Neural cell (in vitro differentiated cells): Measurements from ENCODE around the gene ST6GALNAC5. TPM values are rescaled to one million over a fixed set of nuclear protein-coding genes. Genes with fewer than 3 reads are reported as not detected.

ENCODE experiments used
- H2AFZ ChIP-seq: fragments of 200-600, 300-800 bp; sonication (generic), shearing (Covaris generic); 2 replicates; pipeline ENCODE4 v1.6.0; 2014; ENCODE audit warnings: low read depth, mild to moderate bottlenecking, antibody characterized with exemption, low read length, moderate library complexity
- H3F3A ChIP-seq: fragments of 200-600 bp; shearing (Covaris generic); 2 replicates; pipeline ENCODE4 v1.6.1; 2016; ENCODE audit warnings: mild to moderate bottlenecking, moderate library complexity, mixed read lengths, antibody characterized with exemption, low read length; ENCODE audit not compliant: insufficient read depth, poor library complexity, severe bottlenecking
- H3K27ac ChIP-seq: fragments of 200-600, 300-800 bp; sonication (generic), shearing (Covaris generic); 2 replicates; pipeline ENCODE4 v1.5.1; 2014; ENCODE audit warnings: mild to moderate bottlenecking, low read length, moderate library complexity
- H3K27me3 ChIP-seq: fragments of 300-800, 200-600 bp; sonication (generic), shearing (Covaris generic); 2 replicates; pipeline ENCODE4 v1.6.0; 2014; ENCODE audit warnings: mild to moderate bottlenecking, low read depth, low read length, moderate library complexity; ENCODE audit not compliant: insufficient read depth
- H3K36me3 ChIP-seq: fragments of 300-800, 200-600 bp; sonication (generic), shearing (Covaris generic); 2 replicates; pipeline ENCODE4 v1.5.1; 2014; ENCODE audit warnings: mild to moderate bottlenecking, antibody characterized with exemption, low read length, moderate library complexity; ENCODE audit not compliant: insufficient read depth
- H3K4me2 ChIP-seq: fragments of 300-800, 200-600 bp; sonication (generic), shearing (Covaris generic); 2 replicates; pipeline ENCODE4 v1.6.0; 2014; ENCODE audit warnings: mild to moderate bottlenecking, low read length
- H3K4me3 ChIP-seq: fragments of 300-800, 200-600 bp; sonication (generic), shearing (Covaris generic); 2 replicates; pipeline ENCODE4 v1.5.1; 2014; ENCODE audit warnings: mild to moderate bottlenecking, low read length, moderate library complexity
- H3K79me2 ChIP-seq: fragments of 200-600 bp; shearing (Covaris generic); replicated peaks from 2 replicates; pipeline ENCODE4 v1.6.0; 2014; ENCODE audit warnings: mild to moderate bottlenecking, low read length, moderate library complexity; ENCODE audit not compliant: insufficient read depth
- H3K9ac ChIP-seq: fragments of 300-800, 200-600 bp; sonication (generic), shearing (Covaris generic); 2 replicates; pipeline ENCODE4 v1.6.1; 2016; ENCODE audit warnings: mild to moderate bottlenecking, low read length, mixed read lengths
- H3K9me2 ChIP-seq: fragments of 200-600 bp; shearing (Covaris generic); 2 replicates; pipeline ENCODE4 v1.6.1; 2016; ENCODE audit warnings: mild to moderate bottlenecking, low read length, mixed read lengths; ENCODE audit not compliant: insufficient read depth
- H3K9me3 ChIP-seq: fragments of 200-600, 300-800 bp; sonication (generic), shearing (Covaris generic); 2 replicates; pipeline ENCODE4 v1.6.1; 2016; ENCODE audit warnings: mild to moderate bottlenecking, mixed run types, low read length, moderate library complexity, mixed read lengths
- H4K20me1 ChIP-seq: fragments of 200-600 bp; shearing (Covaris generic); 2 replicates; pipeline ENCODE4 v1.6.1; 2016; ENCODE audit warnings: mild to moderate bottlenecking, mixed run types; ENCODE audit not compliant: insufficient read depth
- CTCF ChIP-seq: fragments of 450-650 bp; IDR thresholded peaks from 2 replicates; pipeline ENCODE4 v1.5.1; 2014; ENCODE audit warnings: antibody characterized with exemption, mild to moderate bottlenecking, moderate library complexity; ENCODE audit not compliant: poor library complexity, severe bottlenecking
- EP300 ChIP-seq: fragments of 450-650 bp; conservative IDR thresholded peaks from 2 replicates; pipeline ENCODE4 v1.6.1; 2014; ENCODE audit warnings: antibody characterized with exemption, mild to moderate bottlenecking, moderate library complexity; ENCODE audit not compliant: poor library complexity, severe bottlenecking
- EZH2 ChIP-seq: fragments of 200-600, 300-800 bp; shearing (Covaris generic), sonication (generic); IDR thresholded peaks from 2 replicates; pipeline ENCODE4 v1.6.1; 2014; ENCODE audit warnings: antibody characterized with exemption, low read length, borderline replicate concordance, mild to moderate bottlenecking; ENCODE audit not compliant: insufficient read depth, poor library complexity, severe bottlenecking
- MXI1 ChIP-seq: fragments of 450-650 bp; conservative IDR thresholded peaks from 2 replicates; pipeline ENCODE4 v1.6.1; 2014; ENCODE audit warnings: antibody characterized with exemption, mild to moderate bottlenecking; ENCODE audit not compliant: poor library complexity, severe bottlenecking
- POLR2AphosphoS5 ChIP-seq: IDR thresholded peaks from 2 replicates; pipeline ENCODE4 v1.6.1; 2012
- RAD21 ChIP-seq: fragments of 450-650 bp; conservative IDR thresholded peaks from 2 replicates; pipeline ENCODE4 v1.6.1; 2014; ENCODE audit warnings: antibody characterized with exemption, mild to moderate bottlenecking, moderate library complexity
- REST ChIP-seq: IDR thresholded peaks from 2 replicates; pipeline ENCODE4 v1.6.1; 2012; ENCODE audit warnings: borderline replicate concordance
- SMC3 ChIP-seq: fragments of 450-650 bp; conservative IDR thresholded peaks from 2 replicates; pipeline ENCODE4 v1.6.1; 2014; ENCODE audit warnings: antibody characterized with exemption, mild to moderate bottlenecking, moderate library complexity; ENCODE audit not compliant: poor library complexity
- TAF1 ChIP-seq: IDR thresholded peaks from 2 replicates; pipeline ENCODE4 v1.6.1; 2012; ENCODE audit warnings: low read depth
- polyA plus RNA-seq: library from polyadenylated mRNA; depleted of rRNA; stranded (reverse); fragments of >200 nt; gene quantifications from 2 replicates; pipeline ENCODE4 v1.2.3, GENCODE V29; 2014

Gene ST6GALNAC5
- polyA plus RNA-seq, 1 donor from 2014 or later, result 57.3 TPM

GRCh38 chr1:77057994-77058585 is 190.8 kb downstream of the ST6GALNAC5 start:
- no peak overlapping the region for H3K27ac ChIP-seq
- H3K4me3 ChIP-seq, result no peak overlapping the region
- H3K9ac ChIP-seq, result no peak overlapping the region
- H3K27me3 ChIP-seq, result no peaks in the 10 kb centered on the region
- H3K36me3 ChIP-seq, result peaks cover 3% of the 10 kb centered on the region
- H3K79me2 ChIP-seq, result no peaks in the 10 kb centered on the region
- no peaks in the 10 kb centered on the region for H3K9me3 ChIP-seq
- H3F3A ChIP-seq, result no peaks in the 10 kb centered on the region
- H3K4me2 ChIP-seq, result no peak overlapping the region
- no peaks in the 10 kb centered on the region for H3K9me2 ChIP-seq
- no peaks in the 10 kb centered on the region for H4K20me1 ChIP-seq
- TF ChIP-seq CTCF (no peak), POLR2AphosphoS5 (no peak), EP300 (no peak), SMC3 (no peak), TAF1 (no peak), REST (no peak), MXI1 (no peak), RAD21 (no peak), EZH2 (no peak)
- H2AFZ ChIP-seq, result no peak overlapping the region

- Histone ChIP-seq H3K9me2 (no peaks in the 10 kb centered on the region), H3F3A (no peaks in the 10 kb centered on the region), H3K9me3 (no peaks in the 10 kb centered on the region), H3K9ac (no peak overlapping the region), H2AFZ (no peak overlapping the region), H3K36me3 (no peaks in the 10 kb centered on the region), H3K27ac (no peak overlapping the region), H3K4me2 (no peak overlapping the region), H3K27me3 (no peaks in the 10 kb centered on the region), H3K79me2 (no peaks in the 10 kb centered on the region), H4K20me1 (no peaks in the 10 kb centered on the region), H3K4me3 (no peak overlapping the region)
- TF ChIP-seq REST (no peak), RAD21 (no peak), EZH2 (no peak), POLR2AphosphoS5 (no peak), EP300 (no peak), CTCF (no peak), SMC3 (no peak), MXI1 (no peak), TAF1 (no peak)
These were observed 192.7 kb downstream of the ST6GALNAC5 start for GRCh38 chr1:77060000-77060399.
